ENCODE results near the gene UBE2E1. TPM values are rescaled to one million over a fixed set of nuclear protein-coding genes. Genes with fewer than 3 reads are reported as not detected.

Gene UBE2E1
- total RNA-seq, 1 donor from 2014 or later, result 66.2 TPM

- DNase-seq (ENCODE audit: low spot score), result no peak
These were observed 15.1 kb downstream of the UBE2E1 start for GRCh38 chr3:23820888-23821287.

- DNase-seq (ENCODE audit: low spot score), result no peak
These were observed 16.1 kb downstream of the UBE2E1 start for GRCh38 chr3:23821858-23822257.

GRCh38 chr3:23822559-23822958 lies 16.8 kb downstream of the UBE2E1 start:
- no peak for DNase-seq (ENCODE audit: low spot score)

DNA sequence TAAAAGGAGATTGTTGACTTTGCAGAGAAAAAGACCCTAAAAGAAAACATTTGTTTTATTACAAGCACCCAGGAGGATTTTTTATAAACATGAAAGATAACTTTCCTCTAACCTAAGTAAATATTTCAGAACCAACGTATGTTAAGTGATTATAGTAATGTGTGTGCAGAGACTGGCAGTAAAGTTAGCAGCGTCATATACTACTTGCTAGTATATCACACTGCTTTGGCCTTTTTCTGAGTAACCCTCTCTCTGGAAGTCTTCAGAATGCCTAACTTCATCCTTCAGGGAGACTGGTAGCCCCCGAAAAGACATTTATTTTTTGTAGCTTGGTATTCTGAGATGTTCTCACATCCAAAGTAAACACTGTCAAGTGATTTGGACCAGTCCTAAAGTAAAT lies 17.9 kb downstream of the UBE2E1 start:
- DNase-seq (ENCODE audit: low spot score), result no peak

- DNase-seq (ENCODE audit: low spot score), result no peak
These were observed 19.1 kb downstream of the UBE2E1 start for GRCh38 chr3:23824699-23825444.

GRCh38 chr3:23825802-23826201 lies 20.0 kb downstream of the UBE2E1 start:
- DNase-seq (ENCODE audit: low spot score), result no peak

GRCh38 chr3:23826382-23827064 lies 20.8 kb downstream of the UBE2E1 start:
- DNase-seq (ENCODE audit: low spot score), result no peak

DNA sequence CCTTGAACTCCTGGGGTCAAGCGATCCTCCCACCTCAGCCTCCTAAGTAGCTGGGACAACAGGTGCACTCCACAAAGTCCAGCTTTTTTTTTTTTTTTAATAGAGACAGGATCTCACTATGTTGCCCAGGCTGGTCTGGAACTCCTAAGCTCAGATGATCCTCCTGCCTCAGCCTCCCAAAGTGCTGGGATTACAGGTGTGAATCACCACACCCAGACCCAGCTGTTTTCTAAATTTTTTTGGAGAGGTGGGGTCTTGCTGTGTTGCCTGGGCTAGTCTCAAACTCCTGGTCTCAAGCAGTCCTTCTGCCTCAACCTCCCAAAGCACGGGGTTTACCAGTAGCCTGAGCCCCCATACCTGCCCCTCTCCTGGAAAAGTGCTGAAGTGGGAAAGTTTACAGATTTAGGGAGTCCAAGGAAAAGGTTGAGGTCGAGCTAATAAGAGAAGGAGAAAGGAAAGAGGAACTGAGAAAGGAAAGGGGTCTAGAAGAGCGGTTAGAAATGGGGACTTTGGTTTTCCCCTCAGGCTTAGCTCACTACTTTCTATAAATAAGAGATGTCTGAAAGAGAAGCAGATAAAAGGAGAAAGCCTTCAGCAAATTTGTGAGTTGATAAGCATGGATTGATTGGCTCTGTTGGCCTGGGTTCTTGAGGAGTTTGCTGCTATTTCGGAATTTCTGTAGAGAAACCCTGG lies 23.6 kb downstream of the UBE2E1 start:
- no peak for DNase-seq (ENCODE audit: low spot score)

GRCh38 chr3:23830869-23831484 lies 25.2 kb downstream of the UBE2E1 start:
- no peak for DNase-seq (ENCODE audit: low spot score)

DNA sequence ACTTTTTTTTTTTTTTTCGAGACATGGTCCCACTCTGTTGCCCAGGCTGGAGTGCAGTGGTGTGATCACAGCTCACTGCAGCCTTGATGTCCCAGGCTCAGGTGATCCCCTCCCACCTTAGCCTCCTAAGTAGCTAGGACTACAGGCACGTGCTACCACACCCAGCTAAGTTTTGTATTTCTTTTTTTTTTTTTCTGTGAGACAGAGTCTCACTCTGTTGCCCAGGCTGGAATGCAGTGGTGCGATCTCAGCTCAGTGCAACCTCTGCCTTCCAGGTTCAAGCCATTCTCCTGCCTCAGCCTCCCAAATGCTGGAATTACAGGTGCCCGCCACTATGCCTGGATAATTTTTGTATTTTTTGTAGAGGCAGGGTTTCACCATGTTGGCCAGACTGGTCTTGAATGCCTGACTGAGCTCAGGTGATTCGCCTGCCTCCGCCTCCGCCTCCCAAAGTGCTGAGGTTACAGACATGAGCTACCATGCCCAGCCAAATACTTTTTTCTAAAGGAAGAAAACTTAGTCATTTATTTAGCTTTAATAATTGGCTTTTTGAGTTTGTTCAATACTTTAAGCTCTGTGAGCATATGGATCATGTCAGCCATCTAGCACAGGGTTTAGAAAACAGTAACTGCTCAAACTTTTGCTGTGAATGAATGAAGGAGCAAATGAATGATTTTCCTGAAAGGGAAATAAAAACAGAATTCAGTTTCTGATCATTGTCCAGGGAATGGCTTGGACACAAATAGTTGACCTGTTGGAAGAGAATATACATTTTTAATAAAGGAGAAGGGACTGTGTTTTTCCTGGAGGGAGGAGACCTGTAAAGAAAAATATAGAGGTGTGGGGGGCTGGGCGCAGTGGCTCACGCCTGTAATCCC lies 26.0 kb downstream of the UBE2E1 start:
- no peak for DNase-seq (ENCODE audit: low spot score)

DNA sequence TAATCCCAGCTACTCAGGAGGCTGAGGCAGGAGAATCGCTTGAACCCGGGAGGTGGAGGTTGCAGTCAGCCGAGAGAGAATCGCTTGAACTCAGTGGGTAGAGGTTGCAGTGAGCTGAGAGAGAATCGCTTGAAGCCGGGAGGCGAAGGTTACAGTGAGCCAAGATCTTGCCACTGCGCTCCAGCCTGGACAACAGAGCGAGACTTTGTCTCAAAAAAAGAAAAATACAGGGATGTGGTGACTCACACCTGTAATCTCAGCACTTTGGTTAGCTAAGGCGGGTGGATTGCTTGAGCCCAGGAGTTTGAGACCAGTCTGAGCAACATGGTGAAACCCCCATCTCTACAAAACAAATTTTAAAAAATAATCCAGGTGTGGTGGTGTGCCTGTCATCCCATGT lies 26.8 kb downstream of the UBE2E1 start:
- no peak for DNase-seq (ENCODE audit: low spot score)

GRCh38 chr3:23834082-23834870 lies 28.5 kb downstream of the UBE2E1 start:
- no peak for DNase-seq (ENCODE audit: low spot score)

GRCh38 chr3:23835087-23835486 lies 29.3 kb downstream of the UBE2E1 start:
- no peak for DNase-seq (ENCODE audit: low spot score)

- DNase-seq (ENCODE audit: low spot score), result no peak
These were observed 30.0 kb downstream of the UBE2E1 start for GRCh38 chr3:23835802-23836201.

GRCh38 chr3:23836536-23837230 lies 30.9 kb downstream of the UBE2E1 start:
- no peak for DNase-seq (ENCODE audit: low spot score)

- DNase-seq (ENCODE audit: low spot score), result no peak
These were observed 31.5 kb downstream of the UBE2E1 start for GRCh38 chr3:23837286-23837685.

DNA sequence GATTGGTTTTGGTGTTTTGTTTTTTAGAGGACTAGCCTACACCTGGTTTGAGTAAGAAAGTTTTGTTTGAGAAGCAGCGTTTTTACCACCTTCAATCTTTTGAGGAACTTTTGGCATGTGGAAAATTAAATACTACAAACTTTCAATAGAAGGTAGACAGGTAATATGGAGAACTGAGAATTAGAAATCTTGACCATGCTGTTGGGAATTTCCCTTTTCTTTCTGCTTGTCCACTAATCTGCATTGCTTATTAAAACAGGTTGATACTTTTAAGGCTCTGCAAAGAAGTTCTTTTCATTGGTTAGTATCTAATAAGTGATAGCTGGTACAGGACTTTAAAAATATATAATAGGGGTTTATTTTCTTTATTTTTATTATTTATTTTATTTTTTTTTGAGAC lies 31.9 kb downstream of the UBE2E1 start:
- no peak for DNase-seq (ENCODE audit: low spot score)

- DNase-seq (ENCODE audit: low spot score), result no peak
These were observed 34.8 kb downstream of the UBE2E1 start for GRCh38 chr3:23840521-23840920.

- DNase-seq (ENCODE audit: low spot score), result no peak
These were observed 38.1 kb downstream of the UBE2E1 start for GRCh38 chr3:23843869-23844268.

Data from mucosa of gallbladder (tissue), 1 donor.